ENCODE results near the gene TLR8.

DNA sequence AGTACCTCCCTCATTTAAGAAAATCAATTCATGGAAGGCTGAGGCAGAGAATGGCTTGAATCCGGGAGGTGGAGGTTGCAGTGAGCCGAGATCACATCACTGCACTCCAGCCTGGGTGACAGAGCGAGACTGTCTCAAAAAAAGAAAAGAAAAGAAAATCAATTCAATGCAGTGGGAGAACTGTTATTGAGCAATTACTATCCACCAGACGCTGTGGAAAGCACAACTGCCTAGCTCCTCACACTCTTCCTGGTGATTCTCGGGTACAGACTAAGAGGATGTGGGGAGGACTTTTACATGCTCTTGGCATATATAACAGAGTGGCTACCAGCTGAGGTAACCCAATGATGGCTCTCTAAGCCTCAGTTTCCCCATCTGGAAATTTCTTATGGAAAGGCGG, 65.8 kb downstream of the TLR8 start:
- no peak for TF ChIP-seq ZNF217 (IDR thresholded peaks at IDR 0.05)
- TF ChIP-seq EZH2 (IDR thresholded peaks at IDR 0.05; ENCODE audit: borderline replicate concordance, control insufficient read depth, low read depth, low read length) = no peak
- no peak for TF ChIP-seq YY1 (IDR thresholded peaks at IDR 0.05; ENCODE audit: low read depth, low read length)
- no peak for TF ChIP-seq CTCF (IDR thresholded peaks at IDR 0.05 in 2 of 3, conservative IDR thresholded peaks at IDR 0.05 in 1 of 3; ENCODE audit: control insufficient read depth in 2 of 3, extremely low read depth in 1 of 3, insufficient read depth in 1 of 3, low read depth in 3 of 3, low read length in 3 of 3)
- TF ChIP-seq POLR2A (IDR thresholded peaks at IDR 0.05; ENCODE audit: low read depth, low read length) = no peak
